Endodermal cell (in vitro differentiated cells): ENCODE measurements around the gene CFAP298. TPM values are rescaled to one million over a fixed set of nuclear protein-coding genes. Genes with fewer than 3 reads are reported as not detected.

Experiments used
- DNase-seq: peaks from one replicate; pipeline ENCODE4 v3.0.0-alpha.2; 2017
- H3K27ac ChIP-seq: 2 replicates; pipeline ENCODE4 v1.5.1; 2013; ENCODE audit warnings: mild to moderate bottlenecking, low read depth, low read length, moderate library complexity
- H3K27me3 ChIP-seq: 2 replicates; pipeline ENCODE4 v1.6.1; 2013; ENCODE audit warnings: mild to moderate bottlenecking, low read length, moderate library complexity; ENCODE audit not compliant: insufficient read depth, control insufficient read depth, poor library complexity, severe bottlenecking
- H3K36me3 ChIP-seq: 2 replicates; pipeline ENCODE4 v1.7.0; 2013; ENCODE audit warnings: mild to moderate bottlenecking, low read length, moderate library complexity; ENCODE audit not compliant: control insufficient read depth, insufficient read depth
- H3K4me1 ChIP-seq: one replicate; pipeline ENCODE4 v1.7.0; 2013; ENCODE audit warnings: low read length; ENCODE audit not compliant: control insufficient read depth, insufficient read depth
- H3K4me3 ChIP-seq: 2 replicates; pipeline ENCODE4 v1.5.1; 2013; ENCODE audit warnings: mild to moderate bottlenecking, low read length, moderate library complexity
- H3K9ac ChIP-seq: 2 replicates; pipeline ENCODE4 v1.6.1; 2013; ENCODE audit warnings: mild to moderate bottlenecking, low read length, moderate library complexity; ENCODE audit not compliant: poor library complexity, severe bottlenecking; ENCODE audit errors: extremely low read depth
- H3K9me3 ChIP-seq: 2 replicates; pipeline ENCODE4 v1.6.1; 2013; ENCODE audit warnings: mild to moderate bottlenecking, low read length, moderate library complexity; ENCODE audit not compliant: control insufficient read depth
- H3K27ac Mint-ChIP-seq: 2 replicates; pipeline ENCODE4 v1.8.0; 2020; ENCODE audit warnings: mixed read lengths
- H3K27me3 Mint-ChIP-seq: 2 replicates; pipeline ENCODE4 v1.8.0; 2021; ENCODE audit warnings: mild to moderate bottlenecking, mixed read lengths; ENCODE audit not compliant: insufficient read depth
- H3K36me3 Mint-ChIP-seq: 2 replicates; pipeline ENCODE4 v1.8.0; 2020; ENCODE audit warnings: low read depth, mixed read lengths
- H3K4me1 Mint-ChIP-seq: 2 replicates; pipeline ENCODE4 v1.8.0; 2020; ENCODE audit warnings: mixed read lengths
- H3K4me3 Mint-ChIP-seq: 2 replicates; pipeline ENCODE4 v1.8.0; 2020; ENCODE audit warnings: mild to moderate bottlenecking, moderate library complexity, mixed read lengths
- H3K9me3 Mint-ChIP-seq: 2 replicates; pipeline ENCODE4 v1.8.0; 2020; ENCODE audit warnings: mild to moderate bottlenecking, mixed read lengths
- CTCF ChIP-seq: fragments of 200-600 bp; sonication (generic); conservative IDR thresholded peaks from 2 replicates; pipeline ENCODE4 v1.5.0; 2021; ENCODE audit warnings: antibody characterized with exemption, mild to moderate bottlenecking
- WGBS, 2 experiments: methylation state at CpG; one replicate each; pipeline versions ENCODE4 v1.1.5 to v1.1.7; 2013; ENCODE audit warnings: missing lambda C conversion rate in 2 of 2, mixed read lengths in 1 of 2; ENCODE audit not compliant: insufficient coverage in 1 of 2, insufficient read length in 1 of 2; 5-methylcytosine and 5-hydroxymethylcytosine counted together
- total RNA-seq, 2 donors: library from RNA; stranded (reverse); fragmentation: NEBNext Ultra II Directional in 1 of 2; extraction: Animal tissue kit (Norgen Biotek cat#: 25700) in 1 of 2; gene quantifications; 2 replicates in 1 of 2; 3 replicates in 1 of 2; pipeline ENCODE4 v1.2.1, GENCODE V29; 2021

Gene CFAP298
- total RNA-seq, 2 donors from 2014 or later = 57.3 to 62.2 TPM

GRCh38 chr21:32608851-32609250, 3.3 kb downstream of the CFAP298 start:
- Histone ChIP-seq H3K4me3 (no peak overlapping the region), H3K36me3 (peaks cover 60% of the 10 kb centered on the region), H3K27me3 (no peaks in the 10 kb centered on the region), H3K9me3 (no peaks in the 10 kb centered on the region), H3K4me1 (peaks cover 5% of the 10 kb centered on the region), H3K27ac (no peak overlapping the region), H3K9ac (no peak overlapping the region)
- WGBS, 2 experiments = 96 to 100% methylated on average over 4 to 5 of the region's 5 CpGs
- no peak overlapping the region for H3K27ac Mint-ChIP-seq
- no peaks in the 10 kb centered on the region for H3K27me3 Mint-ChIP-seq
- H3K9me3 Mint-ChIP-seq = no peaks in the 10 kb centered on the region
- no peak for TF ChIP-seq CTCF
- H3K4me1 Mint-ChIP-seq = peaks cover 23% of the 10 kb centered on the region
- peaks cover 50% of the 10 kb centered on the region for H3K36me3 Mint-ChIP-seq
- no peak for DNase-seq
- H3K4me3 Mint-ChIP-seq = no peak overlapping the region

GRCh38 chr21:32605469-32605868, 6.7 kb downstream of the CFAP298 start:
- Histone ChIP-seq H3K4me1 (peaks cover 5% of the 10 kb centered on the region), H3K27me3 (no peaks in the 10 kb centered on the region), H3K27ac (no peak overlapping the region), H3K9me3 (no peaks in the 10 kb centered on the region), H3K36me3 (peaks cover 88% of the 10 kb centered on the region), H3K4me3 (no peak overlapping the region), H3K9ac (no peak overlapping the region)
- Mint-ChIP-seq H3K9me3 (no peaks in the 10 kb centered on the region), H3K27ac (no peak overlapping the region), H3K27me3 (no peaks in the 10 kb centered on the region), H3K4me3 (no peak overlapping the region), H3K36me3 (peaks cover 74% of the 10 kb centered on the region), H3K4me1 (peaks cover 30% of the 10 kb centered on the region)
- TF ChIP-seq CTCF = no peak
- no peak for DNase-seq
- WGBS, 2 experiments = 91 to 95% methylated on average over 7 to 8 of the region's 8 CpGs

GRCh38 chr21:32604464-32604863, 7.7 kb downstream of the CFAP298 start:
- H3K9me3 Mint-ChIP-seq = no peaks in the 10 kb centered on the region
- WGBS, 2 experiments = 37 to 67% methylated on average over 6 to 8 of the region's 8 CpGs
- no peaks in the 10 kb centered on the region for H3K9me3 ChIP-seq
- H3K36me3 ChIP-seq = peaks cover 88% of the 10 kb centered on the region
- peak; percentile 89 for DNase-seq
- H3K4me1 Mint-ChIP-seq = peaks cover 30% of the 10 kb centered on the region
- TF ChIP-seq CTCF = no peak
- H3K4me1 ChIP-seq = peaks cover 5% of the 10 kb centered on the region
- H3K27me3 Mint-ChIP-seq = no peaks in the 10 kb centered on the region
- H3K27ac ChIP-seq = no peak overlapping the region
- no peaks in the 10 kb centered on the region for H3K27me3 ChIP-seq
- peak overlapping the region; percentile 82 for H3K27ac Mint-ChIP-seq
- peaks cover 75% of the 10 kb centered on the region for H3K36me3 Mint-ChIP-seq
- no peak overlapping the region for H3K4me3 ChIP-seq
- H3K4me3 Mint-ChIP-seq = no peak overlapping the region
- H3K9ac ChIP-seq = no peak overlapping the region
